ENCODE measurements around the gene FXN.
"Not testable (repeated sequence)": the region's sequence is repeated elsewhere in the genome, so short reads cannot be mapped to it uniquely, and the experiment has no call there.

The FXN gene

DNA sequence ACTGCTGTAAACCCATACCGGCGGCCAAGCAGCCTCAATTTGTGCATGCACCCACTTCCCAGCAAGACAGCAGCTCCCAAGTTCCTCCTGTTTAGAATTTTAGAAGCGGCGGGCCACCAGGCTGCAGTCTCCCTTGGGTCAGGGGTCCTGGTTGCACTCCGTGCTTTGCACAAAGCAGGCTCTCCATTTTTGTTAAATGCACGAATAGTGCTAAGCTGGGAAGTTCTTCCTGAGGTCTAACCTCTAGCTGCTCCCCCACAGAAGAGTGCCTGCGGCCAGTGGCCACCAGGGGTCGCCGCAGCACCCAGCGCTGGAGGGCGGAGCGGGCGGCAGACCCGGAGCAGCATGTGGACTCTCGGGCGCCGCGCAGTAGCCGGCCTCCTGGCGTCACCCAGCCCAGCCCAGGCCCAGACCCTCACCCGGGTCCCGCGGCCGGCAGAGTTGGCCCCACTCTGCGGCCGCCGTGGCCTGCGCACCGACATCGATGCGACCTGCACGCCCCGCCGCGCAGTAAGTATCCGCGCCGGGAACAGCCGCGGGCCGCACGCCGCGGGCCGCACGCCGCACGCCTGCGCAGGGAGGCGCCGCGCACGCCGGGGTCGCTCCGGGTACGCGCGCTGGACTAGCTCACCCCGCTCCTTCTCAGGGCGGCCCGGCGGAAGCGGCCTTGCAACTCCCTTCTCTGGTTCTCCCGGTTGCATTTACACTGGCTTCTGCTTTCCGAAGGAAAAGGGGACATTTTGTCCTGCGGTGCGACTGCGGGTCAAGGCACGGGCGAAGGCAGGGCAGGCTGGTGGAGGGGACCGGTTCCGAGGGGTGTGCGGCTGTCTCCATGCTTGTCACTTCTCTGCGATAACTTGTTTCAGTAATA lies at the start of gene FXN:
Gene FXN, plus strand, starts transcription at position 315 of the 871 bp plus-strand sequence. Its CDS starts 31 bp downstream, at position 346.
- peak; percentile 92 for DNase-seq

DNA sequence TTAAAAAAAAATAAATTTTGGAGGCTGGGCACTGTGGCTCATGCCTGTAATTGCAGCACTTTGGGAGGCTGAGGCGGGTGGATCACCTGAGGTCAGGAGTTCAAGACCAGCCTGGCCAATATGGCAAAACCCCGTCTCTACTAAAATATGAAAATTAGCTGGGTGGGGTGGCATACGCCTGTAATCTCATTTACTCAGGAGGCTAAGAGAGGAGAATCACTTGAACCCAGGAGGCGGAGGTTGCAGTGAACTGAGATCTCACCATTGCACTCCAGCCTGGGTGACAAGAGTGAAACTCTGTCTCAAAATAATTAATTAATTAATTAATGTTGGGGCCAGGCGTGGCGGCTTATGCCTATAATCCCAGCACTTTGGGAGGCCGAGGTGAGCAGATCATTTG lies 48.6 kb upstream of the FXN start:
- DNase-seq, result not testable (repeated sequence)

GRCh38 chr9:68991457-68991856 lies 44.1 kb upstream of the FXN start:
- no peak for DNase-seq

- no peak for DNase-seq
Measured at GRCh38 chr9:68995776-68996175, 39.8 kb upstream of the FXN start.

GRCh38 chr9:68996462-68996861 lies 39.1 kb upstream of the FXN start:
- no peak for DNase-seq

DNA sequence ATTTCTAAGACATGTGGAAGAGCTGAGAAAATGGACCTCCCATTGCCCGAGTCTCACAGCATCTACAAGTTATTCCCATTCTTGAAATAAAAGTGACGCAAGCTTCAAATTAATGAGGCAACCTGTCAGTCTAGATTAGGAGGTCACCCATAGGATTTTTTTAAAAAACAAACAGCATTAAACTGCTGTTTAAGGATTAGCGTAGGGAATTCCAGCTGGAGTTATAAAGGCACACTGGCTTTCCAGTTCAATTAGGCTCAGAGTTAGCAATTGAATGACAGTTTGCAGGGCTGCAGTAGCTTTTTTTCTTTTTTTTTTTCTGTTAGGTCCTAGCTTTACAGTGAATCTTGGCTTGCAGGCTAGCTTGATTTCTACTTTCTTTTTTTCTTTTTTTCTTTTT lies 37.9 kb upstream of the FXN start:
- no peak for DNase-seq

DNA sequence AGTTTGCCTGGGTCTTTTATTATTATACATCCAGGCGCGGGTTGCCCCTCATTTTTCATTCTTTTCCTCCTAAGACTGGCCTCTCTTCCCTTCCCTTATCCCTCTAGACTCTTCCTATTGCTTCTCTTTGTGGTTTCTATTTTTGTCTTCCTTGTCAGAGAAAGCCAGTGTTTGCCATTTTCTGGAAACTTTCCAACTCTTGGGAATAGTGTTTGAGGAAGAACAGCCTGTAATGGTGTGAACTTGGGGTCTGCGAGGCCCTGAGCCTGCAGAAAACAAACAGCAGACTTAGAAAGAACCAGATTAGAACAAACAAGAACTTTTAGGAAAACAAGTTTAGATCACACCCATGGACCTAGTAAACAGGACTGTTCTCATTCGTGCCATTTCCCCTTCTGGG lies 37.2 kb upstream of the FXN start:
- DNase-seq, result no peak

DNA sequence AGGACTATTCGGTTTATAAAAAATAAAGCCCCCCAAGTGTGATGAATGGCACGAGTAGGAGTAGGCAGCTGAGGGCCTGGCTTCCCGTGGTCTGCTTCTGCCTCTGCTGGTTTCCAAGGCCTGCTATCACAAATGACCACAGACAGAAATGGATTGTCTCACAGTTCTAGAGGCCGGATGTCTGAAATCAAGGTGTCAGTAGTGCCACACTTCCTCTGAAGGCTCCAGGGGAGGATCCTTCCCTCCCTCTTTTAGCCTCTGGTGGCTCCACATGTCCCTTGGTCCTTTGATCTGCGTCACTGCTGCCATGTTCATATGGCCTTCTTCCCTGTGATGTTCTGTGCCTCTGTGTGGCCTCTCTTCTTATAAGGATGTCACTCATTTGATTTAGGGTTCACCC lies 36.7 kb upstream of the FXN start:
- DNase-seq, result no peak

DNA sequence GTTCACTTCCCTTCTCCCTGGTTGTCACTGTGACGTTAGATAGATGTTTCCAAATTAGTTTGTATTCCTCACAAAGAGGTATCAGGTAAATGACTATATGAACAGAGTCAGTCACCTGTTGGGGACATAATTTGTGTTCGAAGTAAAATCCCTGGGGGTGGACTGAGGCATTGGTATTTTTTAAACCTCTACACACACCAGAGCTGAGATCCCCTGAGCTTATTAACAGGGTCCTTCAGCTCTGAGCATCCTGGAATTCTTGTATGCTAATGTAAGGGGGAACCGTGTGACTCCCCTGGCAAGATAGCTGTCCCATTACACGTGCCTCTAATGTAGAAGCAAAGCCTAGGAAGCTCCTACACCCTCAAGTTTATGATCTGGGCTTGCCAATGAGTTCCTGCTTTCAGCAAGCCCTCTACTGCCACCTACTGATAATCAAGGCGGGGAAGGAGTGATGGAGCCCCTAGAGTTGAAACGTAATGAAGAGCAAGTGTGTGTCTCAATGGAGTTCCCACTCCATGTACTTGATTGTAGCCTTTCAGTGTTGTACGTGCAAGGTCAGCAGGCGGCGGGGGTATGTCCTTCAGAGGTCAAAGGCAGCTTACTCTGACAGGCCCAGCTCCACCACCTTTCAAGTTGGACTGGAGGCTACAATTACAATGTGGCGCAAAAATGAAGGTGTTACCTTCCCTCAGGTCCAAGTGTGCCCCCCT lies 36.0 kb upstream of the FXN start:
- DNase-seq, result peak; percentile 89

GRCh38 chr9:69001921-69002320 lies 33.6 kb upstream of the FXN start:
- no peak for DNase-seq

DNA sequence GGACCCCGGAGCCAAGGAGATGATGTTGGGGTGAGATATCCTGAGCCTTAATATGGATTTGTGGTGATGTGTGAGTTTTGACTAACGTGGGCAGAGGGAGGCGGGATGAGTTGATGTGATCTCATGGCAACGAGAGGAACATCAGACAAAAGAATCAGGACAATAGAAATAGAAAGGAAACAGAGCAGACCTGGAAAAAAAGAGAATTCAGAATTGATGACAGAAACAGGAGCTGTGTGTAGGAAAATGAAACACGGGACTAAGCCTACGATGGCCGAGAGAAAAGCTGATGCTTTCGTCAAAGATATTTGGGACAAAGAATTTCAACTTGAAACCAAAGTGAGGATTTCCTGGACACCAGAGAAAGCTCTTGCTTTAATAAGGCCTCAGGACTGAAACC lies 32.5 kb upstream of the FXN start:
- DNase-seq, result no peak

- DNase-seq, result no peak
Measured at GRCh38 chr9:69004836-69005235, 30.7 kb upstream of the FXN start.

- DNase-seq, result no peak
Measured at GRCh38 chr9:69009708-69010107, 25.8 kb upstream of the FXN start.

- DNase-seq, result peak; percentile 21
Measured at GRCh38 chr9:69012696-69013381, 22.7 kb upstream of the FXN start.

DNA sequence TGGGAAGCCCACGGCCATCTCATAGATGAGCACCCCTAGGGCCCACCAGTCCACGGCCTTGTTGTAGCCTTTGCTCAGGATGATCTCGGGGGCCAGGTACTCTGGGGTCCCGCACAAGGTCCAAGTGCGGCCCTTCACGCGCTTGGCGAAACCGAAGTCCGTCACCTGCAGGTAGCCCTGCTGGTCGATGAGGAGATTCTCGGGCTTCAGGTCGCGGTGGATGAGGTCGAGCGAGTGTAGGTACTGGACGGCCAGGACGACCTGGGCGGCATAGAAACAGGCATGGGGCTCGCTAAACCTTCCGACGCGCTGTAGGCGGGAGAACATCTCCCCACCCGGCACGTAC lies 22.2 kb upstream of the FXN start:
- DNase-seq, result no peak

GRCh38 chr9:69014013-69014412 lies 21.5 kb upstream of the FXN start, which contains the start of gene PRKACG:
PRKACG (minus strand) TSS chr9:69014113; CDS start chr9:69014092, 21 bp downstream.
- no peak for DNase-seq

DNA sequence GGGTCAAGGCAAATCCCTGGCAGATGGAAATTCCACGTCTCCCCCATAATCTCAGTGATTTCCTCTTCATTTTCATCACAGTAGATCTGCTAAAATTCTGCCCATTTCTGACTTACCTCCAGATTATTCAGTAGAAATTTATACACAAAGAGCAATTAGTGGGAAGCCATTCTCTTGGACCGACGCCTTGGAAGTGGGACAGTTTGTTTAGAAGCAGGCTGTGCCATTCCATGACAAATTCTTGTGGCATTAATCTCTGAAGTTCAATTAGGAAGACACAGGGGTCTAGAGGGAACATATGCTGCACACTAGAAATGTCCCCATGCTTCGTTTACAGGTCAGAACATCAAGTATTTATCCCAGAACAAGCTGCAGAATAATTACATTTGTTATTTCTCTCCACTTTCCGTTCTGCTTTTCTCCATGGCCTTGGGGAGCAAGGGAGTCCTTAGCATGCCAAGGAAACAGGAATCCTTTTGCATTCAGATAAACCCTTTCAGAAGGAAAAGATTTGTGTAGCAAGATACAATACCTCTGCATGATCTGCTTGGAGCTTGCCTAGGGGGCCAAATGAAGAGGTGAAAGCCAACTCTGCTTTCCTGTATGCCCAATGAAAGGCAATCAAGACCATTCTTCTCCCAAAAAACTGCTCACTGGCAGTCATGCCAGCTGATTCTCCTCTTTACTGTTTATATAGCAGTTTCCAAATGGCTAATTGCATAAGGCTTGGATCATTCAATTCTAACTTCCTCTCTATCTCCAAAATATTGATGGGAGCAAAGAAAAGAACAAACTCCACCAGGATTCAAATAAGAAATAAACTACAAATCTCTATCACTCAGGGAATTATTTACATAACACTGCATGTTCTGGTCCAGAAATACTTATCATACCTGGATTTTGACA lies 19.1 kb upstream of the FXN start:
- no peak for DNase-seq

DNA sequence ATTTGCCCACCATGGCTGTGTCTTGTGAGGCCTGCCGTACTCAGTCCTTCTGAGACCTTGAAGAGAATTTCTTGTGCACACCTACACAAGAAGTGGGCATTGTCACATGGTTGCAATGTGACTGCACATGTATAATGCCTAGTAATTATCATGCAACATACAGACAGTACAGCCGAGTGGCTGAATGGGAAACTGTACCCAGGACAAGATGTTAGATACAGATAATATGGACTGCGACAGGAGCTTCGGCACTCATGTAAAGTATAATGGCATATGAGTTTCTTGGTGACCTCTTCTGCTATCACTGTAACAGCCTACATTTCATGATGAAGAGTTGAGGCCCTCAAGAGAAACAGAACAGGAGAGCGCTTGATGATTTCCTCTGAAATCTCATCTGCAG lies 16.8 kb upstream of the FXN start:
- DNase-seq, result no peak

DNA sequence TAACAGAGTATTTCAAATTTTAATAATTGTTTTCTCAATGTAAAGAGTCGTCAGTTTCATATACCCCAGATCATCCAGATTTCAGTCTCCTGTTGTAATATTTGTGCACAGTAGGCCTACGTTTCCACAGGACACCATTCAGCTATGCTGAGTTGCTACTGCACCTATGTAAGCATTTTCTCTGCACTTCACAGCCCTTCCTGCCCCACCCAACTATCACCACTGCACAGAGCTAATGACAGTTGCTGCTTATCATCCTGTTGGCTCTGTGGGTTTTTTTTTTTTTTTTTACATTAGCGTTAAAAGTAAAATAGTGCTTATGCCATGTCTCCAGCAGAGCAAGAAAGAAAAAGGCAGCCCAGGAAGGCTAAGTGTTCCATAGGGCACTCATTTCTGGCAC lies 15.7 kb upstream of the FXN start:
- DNase-seq, result no peak

DNA sequence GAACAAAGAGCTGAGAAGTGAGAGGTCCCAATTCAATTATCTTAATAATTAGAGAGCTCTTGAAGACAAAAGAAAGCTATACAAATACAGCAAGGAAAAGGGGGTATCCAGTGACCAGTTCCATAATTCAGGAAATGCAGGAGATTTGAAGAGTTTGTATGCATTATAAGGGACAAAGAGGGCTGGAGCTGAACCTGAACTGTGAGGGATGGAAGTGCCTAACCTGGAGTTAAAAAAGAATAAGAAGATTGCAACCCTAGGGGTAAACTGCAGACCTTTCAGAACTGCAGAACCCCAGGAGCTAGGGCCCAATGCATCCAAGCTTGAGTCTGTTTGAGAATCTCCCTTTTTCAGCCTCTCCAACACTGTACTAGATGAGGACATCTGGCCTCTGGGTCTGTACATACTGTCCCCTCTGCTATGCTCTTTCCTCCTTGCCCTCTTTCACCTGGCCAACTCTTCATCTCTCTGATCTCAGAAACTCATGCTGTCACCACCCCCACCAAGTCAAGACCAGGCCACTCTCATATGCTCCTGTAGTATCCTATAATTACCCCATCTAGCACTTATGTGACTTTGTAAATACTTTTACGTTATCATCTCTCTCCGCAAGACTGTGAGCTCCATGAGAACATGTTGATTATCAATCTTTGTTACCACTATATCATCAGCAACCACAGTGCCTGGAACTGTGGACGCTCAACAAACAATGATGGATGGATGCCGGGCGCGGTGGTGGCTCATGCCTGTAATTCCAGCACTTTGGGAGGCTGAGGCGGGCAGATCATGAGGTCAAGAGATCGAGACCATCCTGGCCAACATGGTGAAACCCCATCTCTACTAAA lies 15.0 kb upstream of the FXN start:
- no peak for DNase-seq

GRCh38 chr9:69023650-69024049 lies 11.9 kb upstream of the FXN start:
- DNase-seq, result no peak

All from activated CD4-positive, alpha-beta T cell treated with anti-CD3 and anti-CD28 coated beads, Interleukin-10, Interleukin-2, amounts not matched to agents 100 ng/mL and 50 ng/mL, durations not matched to agents 16 hours and 8 hours (primary cell).